ENCODE data around the gene TNXB. TPM values are rescaled to one million over a fixed set of nuclear protein-coding genes. Genes with fewer than 3 reads are reported as not detected.

Gene TNXB
- total and polyA plus RNA-seq, 9 of the 15 experiments (the other 6 are each of a cell fraction or from before 2014, with no cell fraction given), result 0.14 to 28.1 (median 12.4) TPM

DNA sequence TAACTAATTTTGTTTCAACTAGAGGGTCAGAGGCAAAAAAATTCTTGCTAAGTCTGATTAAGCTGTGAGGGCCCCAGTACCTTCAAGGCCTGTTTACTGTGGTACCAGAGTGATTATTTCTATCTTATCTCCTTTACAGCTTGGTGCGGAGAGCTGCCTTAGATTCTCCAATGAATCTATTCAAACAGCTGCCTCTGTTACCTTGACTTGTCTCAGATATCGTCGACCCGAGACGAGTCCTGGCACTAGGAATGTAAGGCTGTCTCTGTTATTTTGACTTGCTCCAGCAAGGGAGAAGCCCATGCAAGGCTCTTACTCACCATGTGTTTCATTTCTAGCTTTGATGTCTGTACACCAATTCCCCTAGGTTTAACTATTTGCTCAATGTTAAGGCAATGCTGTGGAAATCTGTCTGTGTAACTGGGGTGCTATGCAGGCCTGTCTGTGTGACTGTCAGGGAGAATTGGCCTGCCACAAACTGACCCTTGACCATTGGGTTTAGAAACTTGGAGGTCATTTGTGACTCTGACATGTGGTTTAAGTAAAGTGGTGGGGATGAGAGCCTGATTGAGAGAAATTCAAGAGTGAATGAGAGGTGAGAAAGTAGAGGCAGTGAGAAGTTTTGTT lies 31.4 kb upstream of the TNXB start (continued):
- TF ChIP-seq ZBTB11 (CRISPR knock-in tag; IDR thresholded peaks at IDR 0.05), result no peak
- no peak for TF ChIP-seq ZNF778 (CRISPR knock-in tag; IDR thresholded peaks at IDR 0.05)
- TF ChIP-seq GATAD2A (IDR thresholded peaks at IDR 0.05), result no peak
- no peak for TF ChIP-seq SAFB2 (IDR thresholded peaks at IDR 0.05; ENCODE audit: borderline replicate concordance, low read depth, low read length, severe bottlenecking)
- peak; percentile 21; the same call in 1 of the 2 replicates for TF ChIP-seq L3MBTL2 (IDR thresholded peaks at IDR 0.05)
- 0 out of 2 replicates have a peak, but pooled peaks have one; percentile 18 for TF ChIP-seq DPF2 (IDR thresholded peaks at IDR 0.05)
- TF ChIP-seq HMG20B (CRISPR knock-in tag; IDR thresholded peaks at IDR 0.05), result no peak
- TF ChIP-seq TFAP4 (CRISPR knock-in tag; IDR thresholded peaks at IDR 0.05; ENCODE audit: borderline replicate concordance), result no peak
- TF ChIP-seq POLR3A (IDR thresholded peaks at IDR 0.05; ENCODE audit: borderline replicate concordance, extremely low read depth, insufficient read depth, insufficient read length), result no peak
- no peak for TF ChIP-seq NFIX (CRISPR knock-in tag; IDR thresholded peaks at IDR 0.05; ENCODE audit: low read depth)
- TF ChIP-seq ZBTB49 (CRISPR knock-in tag; IDR thresholded peaks at IDR 0.05; ENCODE audit: borderline replicate concordance), result no peak
- 0 out of 4 replicates have a peak, but pooled peaks of 1 of the 2 experiments have one; percentile 32 for TF ChIP-seq KDM1A (IDR thresholded peaks at IDR 0.05)

Measured in K562 (cell line).